GM19035 (cell line): ENCODE measurements around the gene DYRK4.
"Not testable (repeated sequence)": the region's sequence is repeated elsewhere in the genome, so short reads cannot be mapped to it uniquely, and the experiment has no call there.

Source experiments
- ATAC-seq: cut with Tn5 transposase; IDR thresholded peaks from one replicate; pipeline ENCODE4 v1.9.1; 2021; ENCODE audit not compliant: unreplicated experiment

DYRK4 gene

GRCh38 chr12:4562034-4562657, at the start of gene DYRK4:
Gene DYRK4, plus strand, starts transcription at chr12:4562208. Its CDS starts 38 bp downstream, at chr12:4562246.
- ATAC-seq, result no peak

DNA sequence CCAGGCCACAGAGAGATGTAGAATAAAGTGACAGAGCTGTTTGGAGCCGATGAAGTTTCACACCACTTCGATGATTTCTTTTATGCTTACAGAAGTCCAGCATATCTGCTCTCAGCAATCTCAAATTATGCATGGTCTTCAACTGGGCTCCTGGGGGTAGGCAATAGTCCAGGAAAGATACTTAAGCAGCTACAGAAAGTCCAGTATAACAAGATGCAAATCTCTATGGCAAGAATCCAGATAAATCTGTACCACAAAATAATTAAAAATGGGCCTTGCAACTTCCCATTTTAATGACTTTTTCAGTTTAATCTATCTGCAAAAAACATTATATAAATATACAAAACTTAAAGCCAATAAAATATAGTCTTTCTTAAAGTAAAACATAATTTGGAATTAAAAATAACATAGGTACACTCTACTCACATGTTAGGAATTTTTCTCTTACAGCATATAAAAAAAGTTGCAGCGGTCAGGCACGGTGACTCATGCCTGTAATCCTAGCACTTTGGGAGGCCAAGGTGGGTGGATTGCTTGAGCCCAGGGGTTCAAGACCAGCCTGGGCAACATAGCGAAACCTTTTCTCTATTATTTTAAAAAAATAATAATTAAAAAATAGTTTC, 43.8 kb upstream of the DYRK4 start:
- ATAC-seq, result no peak

GRCh38 chr12:4523443-4523842, 38.6 kb upstream of the DYRK4 start:
- not testable (repeated sequence) for ATAC-seq

- no peak for ATAC-seq
Observed at GRCh38 chr12:4526923-4527546, 35.0 kb upstream of the DYRK4 start.

- no peak for ATAC-seq
Observed at GRCh38 chr12:4530160-4530559, 31.8 kb upstream of the DYRK4 start.

GRCh38 chr12:4530982-4531586, 30.9 kb upstream of the DYRK4 start:
- no peak for ATAC-seq

DNA sequence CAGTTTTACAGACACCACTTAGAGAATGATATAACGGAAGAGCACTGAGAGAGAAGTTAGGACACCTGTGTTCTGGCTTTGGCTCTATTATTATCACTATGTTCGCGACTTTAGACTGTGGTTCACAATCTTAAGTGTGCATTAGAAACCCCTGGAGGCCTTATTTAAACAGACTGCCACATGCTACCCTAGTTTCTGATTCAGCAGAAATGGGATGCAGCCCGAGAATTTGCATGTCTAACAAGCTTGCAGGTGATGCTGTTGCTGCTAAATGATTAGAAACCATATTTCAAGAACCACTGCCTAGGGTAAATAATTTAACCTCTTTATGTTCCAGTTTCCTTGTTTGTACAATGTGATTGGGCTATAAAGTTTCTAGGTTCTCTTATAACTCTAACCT, 26.9 kb upstream of the DYRK4 start:
- no peak for ATAC-seq

- no peak for ATAC-seq
Observed at GRCh38 chr12:4535871-4536270, 26.1 kb upstream of the DYRK4 start.

DNA sequence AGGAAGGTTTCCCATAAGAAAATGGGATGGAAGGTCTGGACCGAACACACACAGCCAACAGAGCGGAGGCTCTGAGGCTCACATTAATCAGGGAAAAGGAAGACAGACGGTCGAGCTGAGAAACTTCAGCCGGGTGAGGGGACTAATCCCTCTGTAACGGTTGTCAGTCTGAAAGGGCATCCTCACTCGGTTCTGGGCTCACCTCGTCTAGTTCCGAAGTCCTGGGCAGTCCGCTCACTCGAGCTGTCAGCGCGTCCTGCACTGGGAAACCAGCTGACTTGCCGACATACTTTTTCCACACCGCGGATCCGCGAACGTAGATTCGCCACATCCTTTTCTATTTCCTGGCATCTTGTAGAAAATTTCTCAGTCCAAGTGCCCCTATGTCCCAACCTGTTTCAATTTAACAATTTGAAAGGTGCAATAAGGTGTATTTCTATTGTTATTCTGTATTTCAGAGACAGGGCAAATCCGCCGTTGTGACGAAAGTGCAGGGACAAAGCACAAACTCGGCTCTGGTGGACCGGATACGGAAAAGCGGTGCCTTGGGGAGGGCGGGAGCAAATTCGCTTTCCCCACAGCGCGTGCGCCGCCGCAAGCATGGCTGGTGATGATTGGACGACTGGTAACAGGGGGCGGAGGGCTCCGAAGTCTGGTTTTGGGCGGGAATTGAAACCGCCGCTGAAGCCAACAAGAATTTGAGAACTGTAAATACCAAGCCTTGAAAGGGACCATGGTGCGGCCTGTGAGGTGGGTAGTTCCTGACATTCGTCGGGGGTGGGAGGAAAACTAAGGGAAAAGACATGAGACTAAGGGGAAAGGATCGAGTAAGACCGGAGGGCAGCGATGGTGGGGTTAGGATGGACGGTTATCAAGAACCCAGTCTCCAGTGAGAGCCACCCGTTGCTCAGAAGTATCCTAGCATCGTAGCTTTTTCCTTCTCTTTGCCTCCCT, 23.5 kb upstream of the DYRK4 start, which contains the start of gene RAD51AP1:
RAD51AP1 (plus strand) TSS at position 684 of the 954 bp plus-strand sequence; CDS start at position 734, 50 bp downstream.
- peak; percentile 89 for ATAC-seq

GRCh38 chr12:4539167-4539870, 22.7 kb upstream of the DYRK4 start:
- ATAC-seq, result no peak

GRCh38 chr12:4540170-4540569, 21.8 kb upstream of the DYRK4 start:
- no peak for ATAC-seq

- no peak for ATAC-seq
Observed at GRCh38 chr12:4540638-4541037, 21.4 kb upstream of the DYRK4 start.

GRCh38 chr12:4545195-4545594, 16.8 kb upstream of the DYRK4 start:
- ATAC-seq, result no peak

GRCh38 chr12:4552191-4552590, 9.8 kb upstream of the DYRK4 start:
- ATAC-seq, result no peak

DNA sequence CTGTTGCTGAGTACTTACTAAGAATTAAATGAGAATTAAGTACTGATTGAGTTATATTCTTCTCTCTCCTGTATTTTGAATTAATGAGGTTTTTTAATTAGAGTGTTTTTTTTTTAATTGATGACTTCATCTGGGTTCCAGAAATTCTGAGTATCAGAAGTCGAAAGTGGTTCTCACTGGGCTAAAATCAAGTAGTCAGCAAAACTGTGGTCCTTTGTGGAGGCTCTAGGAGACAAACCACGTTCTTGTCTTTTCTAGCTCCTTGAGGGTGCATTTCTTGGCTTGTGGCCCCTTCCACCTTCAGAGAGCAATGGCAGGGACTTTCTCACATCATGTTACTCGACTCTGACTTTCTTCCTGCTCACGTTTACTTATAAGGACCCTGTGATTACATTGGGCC, 8.1 kb upstream of the DYRK4 start:
- ATAC-seq, result no peak

DNA sequence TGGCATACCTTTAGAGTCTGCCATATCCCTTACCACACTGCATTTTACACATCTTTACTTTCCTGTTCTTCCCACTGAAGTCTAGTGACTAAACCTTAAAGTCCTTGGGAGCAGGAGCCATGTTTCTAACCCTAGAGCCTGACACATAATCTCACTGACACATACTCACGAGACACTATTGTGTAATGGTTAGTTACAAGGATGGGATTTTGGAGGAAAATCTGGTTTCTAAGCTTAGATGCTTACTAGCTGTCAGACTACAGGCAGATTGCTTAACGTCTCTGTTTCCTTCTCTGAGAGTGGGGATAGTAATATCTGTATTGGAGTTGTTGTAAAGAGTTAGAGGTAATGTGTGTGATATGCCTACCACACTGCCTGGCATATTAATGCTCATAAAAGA, 6.2 kb upstream of the DYRK4 start:
- no peak for ATAC-seq

GRCh38 chr12:4556735-4557530, 5.1 kb upstream of the DYRK4 start:
- no peak for ATAC-seq

DNA sequence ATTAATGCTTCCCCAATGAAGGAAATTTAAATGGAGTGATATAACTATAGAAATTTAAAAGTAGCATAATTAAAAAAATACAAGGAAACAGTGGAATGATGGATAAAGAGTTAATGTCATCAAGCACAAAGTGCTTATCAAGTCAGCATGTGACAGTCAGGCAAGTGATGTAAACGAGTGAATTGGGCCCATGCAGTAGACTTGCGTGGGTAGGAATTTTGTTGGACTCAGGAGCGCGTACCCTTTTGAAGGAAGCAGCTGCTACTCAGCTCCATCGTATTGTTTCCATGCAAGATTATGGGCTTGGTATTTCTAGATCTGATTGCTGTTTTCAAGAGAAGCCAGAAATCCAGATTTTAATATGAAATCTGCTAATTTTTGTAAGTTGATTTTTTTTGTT, 4.4 kb upstream of the DYRK4 start:
- no peak for ATAC-seq

- no peak for ATAC-seq
Observed at GRCh38 chr12:4558171-4558570, 3.8 kb upstream of the DYRK4 start.
